ENCODE data around the gene CLK2. TPM values are rescaled to one million over a fixed set of nuclear protein-coding genes. Genes with fewer than 3 reads are reported as not detected.
A peak's percentile ranks its signal among the peaks of the same experiment; 100 is the strongest.

The CLK2 gene
- total and polyA plus RNA-seq, 9 of the 15 experiments (the other 6 are each of a cell fraction or from before 2014, with no cell fraction given) = 13.5 to 81.4 (median 39.6) TPM

DNA sequence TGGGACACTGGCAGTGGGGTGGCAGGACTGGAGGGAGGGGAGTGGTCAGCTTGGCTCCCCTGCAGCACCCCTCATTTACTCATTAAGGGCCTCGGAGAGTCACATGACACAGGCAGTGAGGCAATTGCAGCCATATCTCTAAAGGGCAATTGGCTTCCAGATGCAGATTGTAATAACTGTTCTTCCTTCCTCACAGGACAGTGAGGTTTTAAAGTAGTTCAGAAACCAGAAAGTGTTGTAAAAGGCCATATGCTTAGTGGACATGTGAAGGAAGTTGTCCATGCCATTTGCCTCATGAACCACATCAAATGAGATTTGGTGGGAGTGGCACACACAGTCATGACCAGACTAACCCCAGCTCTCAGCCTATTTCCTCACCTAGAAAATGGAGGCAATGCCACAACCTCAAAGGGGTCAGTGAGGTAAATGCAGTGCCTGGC, 53.7 kb downstream of the CLK2 start (continued):
- TF ChIP-seq, protein P1, sequence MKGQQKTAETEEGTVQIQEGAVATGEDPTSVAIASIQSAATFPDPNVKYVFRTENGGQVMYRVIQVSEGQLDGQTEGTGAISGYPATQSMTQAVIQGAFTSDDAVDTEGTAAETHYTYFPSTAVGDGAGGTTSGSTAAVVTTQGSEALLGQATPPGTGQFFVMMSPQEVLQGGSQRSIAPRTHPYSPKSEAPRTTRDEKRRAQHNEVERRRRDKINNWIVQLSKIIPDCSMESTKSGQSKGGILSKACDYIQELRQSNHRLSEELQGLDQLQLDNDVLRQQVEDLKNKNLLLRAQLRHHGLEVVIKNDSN (CRISPR knock-in tag; IDR thresholded peaks at IDR 0.05) = peak; percentile 96
- TF ChIP-seq, protein P2, sequence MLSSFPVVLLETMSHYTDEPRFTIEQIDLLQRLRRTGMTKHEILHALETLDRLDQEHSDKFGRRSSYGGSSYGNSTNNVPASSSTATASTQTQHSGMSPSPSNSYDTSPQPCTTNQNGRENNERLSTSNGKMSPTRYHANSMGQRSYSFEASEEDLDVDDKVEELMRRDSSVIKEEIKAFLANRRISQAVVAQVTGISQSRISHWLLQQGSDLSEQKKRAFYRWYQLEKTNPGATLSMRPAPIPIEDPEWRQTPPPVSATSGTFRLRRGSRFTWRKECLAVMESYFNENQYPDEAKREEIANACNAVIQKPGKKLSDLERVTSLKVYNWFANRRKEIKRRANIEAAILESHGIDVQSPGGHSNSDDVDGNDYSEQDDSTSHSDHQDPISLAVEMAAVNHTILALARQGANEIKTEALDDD (IDR thresholded peaks at IDR 0.05) = no peak
- no peak for TF ChIP-seq GATA2 (CRISPR knock-in tag; IDR thresholded peaks at IDR 0.05)
- TF ChIP-seq MTA3 (IDR thresholded peaks at IDR 0.05; ENCODE audit: borderline replicate concordance) = no peak
- TF ChIP-seq, protein P3, sequence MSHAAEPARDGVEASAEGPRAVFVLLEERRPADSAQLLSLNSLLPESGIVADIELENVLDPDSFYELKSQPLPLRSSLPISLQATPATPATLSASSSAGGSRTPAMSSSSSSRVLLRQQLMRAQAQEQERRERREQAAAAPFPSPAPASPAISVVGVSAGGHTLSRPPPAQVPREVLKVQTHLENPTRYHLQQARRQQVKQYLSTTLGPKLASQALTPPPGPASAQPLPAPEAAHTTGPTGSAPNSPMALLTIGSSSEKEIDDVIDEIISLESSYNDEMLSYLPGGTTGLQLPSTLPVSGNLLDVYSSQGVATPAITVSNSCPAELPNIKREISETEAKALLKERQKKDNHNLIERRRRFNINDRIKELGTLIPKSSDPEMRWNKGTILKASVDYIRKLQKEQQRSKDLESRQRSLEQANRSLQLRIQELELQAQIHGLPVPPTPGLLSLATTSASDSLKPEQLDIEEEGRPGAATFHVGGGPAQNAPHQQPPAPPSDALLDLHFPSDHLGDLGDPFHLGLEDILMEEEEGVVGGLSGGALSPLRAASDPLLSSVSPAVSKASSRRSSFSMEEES (CRISPR knock-in tag; IDR thresholded peaks at IDR 0.05) = peak; percentile 97
- peak; percentile 17; the same call in 1 of the 2 replicates for TF ChIP-seq CXXC5 (CRISPR knock-in tag; IDR thresholded peaks at IDR 0.05)
- TF ChIP-seq KLF6 (CRISPR knock-in tag; IDR thresholded peaks at IDR 0.05; ENCODE audit: borderline replicate concordance) = 0 out of 2 replicates have a peak, but pooled peaks have one; percentile 32
- TF ChIP-seq ZNF24 (IDR thresholded peaks at IDR 0.05) = no peak
- no peak for TF ChIP-seq ZNF717 (CRISPR knock-in tag; IDR thresholded peaks at IDR 0.05)
- TF ChIP-seq, protein P4, sequence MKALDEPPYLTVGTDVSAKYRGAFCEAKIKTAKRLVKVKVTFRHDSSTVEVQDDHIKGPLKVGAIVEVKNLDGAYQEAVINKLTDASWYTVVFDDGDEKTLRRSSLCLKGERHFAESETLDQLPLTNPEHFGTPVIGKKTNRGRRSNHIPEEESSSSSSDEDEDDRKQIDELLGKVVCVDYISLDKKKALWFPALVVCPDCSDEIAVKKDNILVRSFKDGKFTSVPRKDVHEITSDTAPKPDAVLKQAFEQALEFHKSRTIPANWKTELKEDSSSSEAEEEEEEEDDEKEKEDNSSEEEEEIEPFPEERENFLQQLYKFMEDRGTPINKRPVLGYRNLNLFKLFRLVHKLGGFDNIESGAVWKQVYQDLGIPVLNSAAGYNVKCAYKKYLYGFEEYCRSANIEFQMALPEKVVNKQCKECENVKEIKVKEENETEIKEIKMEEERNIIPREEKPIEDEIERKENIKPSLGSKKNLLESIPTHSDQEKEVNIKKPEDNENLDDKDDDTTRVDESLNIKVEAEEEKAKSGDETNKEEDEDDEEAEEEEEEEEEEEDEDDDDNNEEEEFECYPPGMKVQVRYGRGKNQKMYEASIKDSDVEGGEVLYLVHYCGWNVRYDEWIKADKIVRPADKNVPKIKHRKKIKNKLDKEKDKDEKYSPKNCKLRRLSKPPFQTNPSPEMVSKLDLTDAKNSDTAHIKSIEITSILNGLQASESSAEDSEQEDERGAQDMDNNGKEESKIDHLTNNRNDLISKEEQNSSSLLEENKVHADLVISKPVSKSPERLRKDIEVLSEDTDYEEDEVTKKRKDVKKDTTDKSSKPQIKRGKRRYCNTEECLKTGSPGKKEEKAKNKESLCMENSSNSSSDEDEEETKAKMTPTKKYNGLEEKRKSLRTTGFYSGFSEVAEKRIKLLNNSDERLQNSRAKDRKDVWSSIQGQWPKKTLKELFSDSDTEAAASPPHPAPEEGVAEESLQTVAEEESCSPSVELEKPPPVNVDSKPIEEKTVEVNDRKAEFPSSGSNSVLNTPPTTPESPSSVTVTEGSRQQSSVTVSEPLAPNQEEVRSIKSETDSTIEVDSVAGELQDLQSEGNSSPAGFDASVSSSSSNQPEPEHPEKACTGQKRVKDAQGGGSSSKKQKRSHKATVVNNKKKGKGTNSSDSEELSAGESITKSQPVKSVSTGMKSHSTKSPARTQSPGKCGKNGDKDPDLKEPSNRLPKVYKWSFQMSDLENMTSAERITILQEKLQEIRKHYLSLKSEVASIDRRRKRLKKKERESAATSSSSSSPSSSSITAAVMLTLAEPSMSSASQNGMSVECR (CRISPR knock-in tag; IDR thresholded peaks at IDR 0.05) = 0 out of 2 replicates have a peak, but pooled peaks have one; percentile 31
- TF ChIP-seq SIX5 (IDR thresholded peaks at IDR 0.05; ENCODE audit: borderline replicate concordance in 1 of 2, insufficient read depth in 1 of 2, low read depth in 1 of 2, low read length in 2 of 2) = peak; percentile 30 to 66; a peak in 3 of 4 replicates
- no peak for TF ChIP-seq NR2C2 (CRISPR knock-in tag; IDR thresholded peaks at IDR 0.05)
- peak; percentile 66; the same call in 1 of the 2 replicates for TF ChIP-seq NR2C2 (tag; IDR thresholded peaks at IDR 0.05)
- TF ChIP-seq FOXK2 (conservative IDR thresholded peaks at IDR 0.05 in 1 of 2, IDR thresholded peaks at IDR 0.05 in 1 of 2; ENCODE audit: low read depth in 2 of 2) = peak in 1 of 2 experiments; percentile 13; a peak in 1 of 4 replicates
- TF ChIP-seq, protein P5, sequence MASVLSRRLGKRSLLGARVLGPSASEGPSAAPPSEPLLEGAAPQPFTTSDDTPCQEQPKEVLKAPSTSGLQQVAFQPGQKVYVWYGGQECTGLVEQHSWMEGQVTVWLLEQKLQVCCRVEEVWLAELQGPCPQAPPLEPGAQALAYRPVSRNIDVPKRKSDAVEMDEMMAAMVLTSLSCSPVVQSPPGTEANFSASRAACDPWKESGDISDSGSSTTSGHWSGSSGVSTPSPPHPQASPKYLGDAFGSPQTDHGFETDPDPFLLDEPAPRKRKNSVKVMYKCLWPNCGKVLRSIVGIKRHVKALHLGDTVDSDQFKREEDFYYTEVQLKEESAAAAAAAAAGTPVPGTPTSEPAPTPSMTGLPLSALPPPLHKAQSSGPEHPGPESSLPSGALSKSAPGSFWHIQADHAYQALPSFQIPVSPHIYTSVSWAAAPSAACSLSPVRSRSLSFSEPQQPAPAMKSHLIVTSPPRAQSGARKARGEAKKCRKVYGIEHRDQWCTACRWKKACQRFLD (CRISPR knock-in tag; IDR thresholded peaks at IDR 0.05) = peak; percentile 30; the same call in 1 of the 2 replicates
- 0 out of 2 replicates have a peak, but pooled peaks have one; percentile 15 for TF ChIP-seq SMAD3 (CRISPR knock-in tag; conservative IDR thresholded peaks at IDR 0.05)
- TF ChIP-seq HCFC1 (IDR thresholded peaks at IDR 0.05; ENCODE audit: low read depth, low read length) = peak; percentile 80
- peak; percentile 12; the same call in 1 of the 2 replicates for TF ChIP-seq TCF3 (CRISPR knock-in tag; IDR thresholded peaks at IDR 0.05)
- peak; percentile 81 for TF ChIP-seq PHF20 (IDR thresholded peaks at IDR 0.05; ENCODE audit: partially characterized antibody)
